ENCODE data around the gene ERGIC1.
A peak's percentile ranks its signal among the peaks of the same experiment; 100 is the strongest.
"Not testable (repeated sequence)": the region's sequence is repeated elsewhere in the genome, so short reads cannot be mapped to it uniquely, and the experiment has no call there.

Gene ERGIC1

DNA sequence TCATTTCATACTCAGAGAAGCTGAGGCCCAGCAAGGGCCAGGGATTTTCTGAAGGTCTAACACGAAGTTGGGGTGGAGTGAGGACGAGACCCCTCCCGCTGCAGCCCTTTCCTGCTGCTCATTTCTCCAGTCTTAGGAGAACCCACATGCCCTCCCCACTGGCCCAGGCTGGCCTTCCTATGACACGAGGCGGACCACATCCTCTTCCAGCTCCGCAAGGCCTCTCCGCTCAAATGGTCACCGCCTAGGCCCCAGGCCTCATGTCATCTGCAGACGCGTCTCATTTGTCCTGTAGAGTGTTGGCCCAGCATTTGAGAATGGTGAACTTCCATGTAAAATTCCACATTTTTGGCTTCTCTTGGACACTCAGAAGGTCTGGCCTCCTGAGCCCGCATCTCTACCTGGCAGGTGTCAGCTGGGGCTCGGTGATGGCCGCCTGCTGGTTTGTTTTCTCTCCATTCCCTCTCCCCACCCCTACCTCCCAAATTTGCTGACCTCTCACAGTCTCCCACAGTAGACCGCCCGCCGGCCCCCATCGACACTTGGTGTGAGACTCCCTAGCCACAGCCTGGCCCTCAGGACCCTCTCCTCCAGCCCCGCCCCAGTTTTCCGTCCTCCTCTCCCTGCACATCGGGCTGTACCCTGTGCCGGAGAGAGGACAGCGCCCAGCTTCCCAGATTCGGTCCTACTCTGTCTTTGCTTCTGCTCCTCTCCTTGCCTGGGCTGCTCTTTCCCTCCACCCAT is 51.7 kb downstream of the ERGIC1 start:
- in situ Hi-C loops (cut with HindIII; ENCODE audit: low pct_ligation_motif_present, low pct_unique_long_range_greater_than_20kb, low sequenced_read_pairs): no loop called here
- DNase-seq: no peak

DNA sequence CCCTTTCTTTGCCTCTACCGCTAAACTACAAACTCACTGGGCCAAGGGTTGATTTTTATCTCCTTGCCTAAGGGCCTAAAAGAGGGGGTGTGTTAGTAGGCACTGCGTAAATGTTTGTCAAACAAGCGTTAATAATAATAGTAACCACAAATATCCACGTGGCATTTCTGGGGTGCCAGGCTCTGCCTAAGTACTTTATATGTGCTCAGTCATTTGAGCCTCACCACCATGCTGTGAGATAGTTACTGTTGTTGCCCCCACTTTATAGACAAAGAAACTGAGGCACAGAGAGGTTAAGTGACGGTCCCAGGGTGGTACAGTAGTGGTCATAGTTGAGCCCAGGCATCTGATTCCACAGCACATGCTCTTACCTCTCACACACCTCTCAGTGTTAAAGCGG is 52.4 kb downstream of the ERGIC1 start:
- DNase-seq: no peak
- in situ Hi-C loops (cut with HindIII; ENCODE audit: low pct_ligation_motif_present, low pct_unique_long_range_greater_than_20kb, low sequenced_read_pairs): no loop called here

DNA sequence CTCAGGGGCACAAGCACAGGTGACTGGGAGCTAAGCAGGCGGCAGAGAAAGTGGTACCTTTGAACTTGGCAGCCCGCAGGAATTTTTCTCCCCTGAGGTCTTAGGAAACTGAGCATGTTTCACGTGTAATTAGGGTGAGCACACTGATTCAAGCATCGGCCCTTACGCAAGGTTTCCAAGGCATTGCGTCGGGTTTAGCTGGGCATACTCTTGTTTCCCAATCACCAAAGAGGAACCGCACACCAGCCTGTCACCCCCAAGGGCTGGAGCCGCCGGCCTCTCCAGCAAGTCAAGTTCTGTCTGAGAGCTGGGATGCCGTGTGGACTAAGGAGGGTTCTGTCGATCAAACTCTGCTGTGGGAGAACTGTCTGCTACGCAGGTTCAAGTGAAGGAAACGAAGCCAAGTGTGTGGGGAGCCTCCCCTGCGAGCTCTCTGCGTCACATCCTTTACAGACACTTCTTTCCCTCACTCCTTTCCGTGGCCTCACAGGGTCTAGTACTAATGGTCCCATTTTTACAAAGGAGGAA is 53.0 kb downstream of the ERGIC1 start:
- in situ Hi-C loops (cut with HindIII; ENCODE audit: low pct_ligation_motif_present, low pct_unique_long_range_greater_than_20kb, low sequenced_read_pairs): no loop called here
- DNase-seq: no peak

DNA sequence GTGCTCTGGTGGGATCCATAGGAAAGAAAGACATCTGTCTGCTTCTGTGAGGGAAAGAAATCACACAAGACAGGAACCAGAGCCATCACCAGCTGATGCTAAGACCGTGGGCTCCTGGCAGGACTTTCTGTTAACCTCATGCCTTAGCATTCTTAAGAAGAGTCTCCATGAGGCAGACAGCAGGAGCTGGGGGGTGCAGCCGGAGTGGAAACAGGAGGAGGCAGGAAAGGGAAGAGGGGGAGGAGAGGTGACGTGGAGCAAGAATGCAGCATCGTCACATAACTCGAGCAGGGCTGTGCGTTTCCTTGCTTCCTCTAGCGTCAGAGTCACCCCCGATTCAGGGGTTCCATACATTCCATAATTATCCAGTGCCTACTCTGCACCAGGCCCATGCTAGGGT is 53.6 kb downstream of the ERGIC1 start:
- DNase-seq: no peak
- in situ Hi-C loops (cut with HindIII; ENCODE audit: low pct_ligation_motif_present, low pct_unique_long_range_greater_than_20kb, low sequenced_read_pairs): no loop called here

DNA sequence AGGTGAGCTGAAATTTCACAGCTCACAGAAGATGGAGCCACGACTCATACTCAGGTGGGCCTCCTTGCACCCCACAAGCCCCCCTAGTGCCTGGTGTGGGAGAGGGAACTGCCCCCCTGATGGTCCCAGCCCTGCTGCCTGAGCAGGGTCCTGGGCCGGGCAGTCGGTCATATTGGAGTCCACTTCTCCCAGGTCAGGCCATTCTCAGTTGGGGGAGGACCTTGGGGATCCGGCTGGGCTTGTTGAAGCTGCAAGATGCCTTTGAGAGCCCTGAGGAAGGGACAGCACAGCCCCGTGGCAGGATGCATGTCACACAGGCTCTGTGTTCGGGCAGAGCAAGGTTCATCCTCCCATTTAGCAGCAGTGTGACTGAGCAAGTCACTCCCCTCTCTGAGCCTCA is 56.6 kb downstream of the ERGIC1 start:
- DNase-seq: no peak
- in situ Hi-C loops (cut with HindIII; ENCODE audit: low pct_ligation_motif_present, low pct_unique_long_range_greater_than_20kb, low sequenced_read_pairs): no loop called here

DNA sequence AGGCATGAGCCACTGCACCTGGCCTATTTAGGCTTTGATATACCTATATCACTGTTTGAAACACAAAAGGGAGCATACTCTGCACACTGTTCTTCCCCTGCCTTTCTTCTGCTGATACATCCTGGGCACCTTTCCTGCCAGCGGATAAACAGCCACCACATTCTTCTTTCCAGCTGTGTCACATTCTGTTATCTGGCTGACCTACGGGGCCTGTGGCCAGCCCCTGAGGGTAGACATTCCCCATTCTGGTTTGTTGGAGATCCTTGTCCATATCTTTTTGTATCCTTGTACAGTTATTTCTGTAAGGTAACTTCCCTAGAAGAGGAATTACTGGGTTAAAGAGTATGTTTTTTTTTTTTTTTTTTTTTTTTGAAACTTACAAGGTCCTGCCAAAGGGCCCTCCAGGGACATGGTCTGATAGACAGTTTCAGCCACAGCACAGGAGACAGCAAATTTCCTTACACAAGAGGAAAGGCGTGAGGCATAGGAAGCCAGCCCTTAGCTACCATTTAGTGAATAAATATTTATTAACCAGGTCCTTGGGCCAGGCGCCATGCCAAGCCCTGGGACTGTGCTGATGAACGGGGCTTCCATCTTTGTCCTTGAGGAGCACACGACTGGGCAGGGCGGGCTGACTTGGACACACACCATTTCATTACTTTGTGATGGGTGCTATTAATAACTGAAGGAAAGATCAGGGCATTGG is 57.8 kb downstream of the ERGIC1 start:
- in situ Hi-C loops (cut with HindIII; ENCODE audit: low pct_ligation_motif_present, low pct_unique_long_range_greater_than_20kb, low sequenced_read_pairs): no loop called here

DNA sequence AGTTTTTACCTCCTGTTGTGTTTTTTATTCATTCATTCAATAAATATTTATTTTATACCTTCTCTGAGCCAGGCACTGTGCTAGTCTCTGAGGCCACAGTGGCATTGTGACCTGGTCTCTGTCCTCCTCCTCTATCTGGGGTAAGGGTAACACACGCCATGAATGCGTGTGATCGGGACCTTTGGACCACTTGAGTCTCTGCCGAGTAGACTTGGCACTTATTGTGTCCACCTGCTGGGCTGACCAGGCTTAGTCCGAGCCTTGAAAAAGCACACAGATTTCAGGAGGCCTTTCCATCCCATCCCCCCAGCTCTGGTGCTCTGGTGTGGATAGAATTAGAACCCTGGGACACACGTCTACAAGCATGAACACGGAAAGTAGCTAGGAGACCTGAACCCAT is 58.7 kb downstream of the ERGIC1 start:
- no peak for DNase-seq
- in situ Hi-C loops (cut with HindIII; ENCODE audit: low pct_ligation_motif_present, low pct_unique_long_range_greater_than_20kb, low sequenced_read_pairs): no loop called here

More for the DNA sequence above, 57.8 kb downstream of the ERGIC1 start:
- no peak for DNase-seq

DNA sequence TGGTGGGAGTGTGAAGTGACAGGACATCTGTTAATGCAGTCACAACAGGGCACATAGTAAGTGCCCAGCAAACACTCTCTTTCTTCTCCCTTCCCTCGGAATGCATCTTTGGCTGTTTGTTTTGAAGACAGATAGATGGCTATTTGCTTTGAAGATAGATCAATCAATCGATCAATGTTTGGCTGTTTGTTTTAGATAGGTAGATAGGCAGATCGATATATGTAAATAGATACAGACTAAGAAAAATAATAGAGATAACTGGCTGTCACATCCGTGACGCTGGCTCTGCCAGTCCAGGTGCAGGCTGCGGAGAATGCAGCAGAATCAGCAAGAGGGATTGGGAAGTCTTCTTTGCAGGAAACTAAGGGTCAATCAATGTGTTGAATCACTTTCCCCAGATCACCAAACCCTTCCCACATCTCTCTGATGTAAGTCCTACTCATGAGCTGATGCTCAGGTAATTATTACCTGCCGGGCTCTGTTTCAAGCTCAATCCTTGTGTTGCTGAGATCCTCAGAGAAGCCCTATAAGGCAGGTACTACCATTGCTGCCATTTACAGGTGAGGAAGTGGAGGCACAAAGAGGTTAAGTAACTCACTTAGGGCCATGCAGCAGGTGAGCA is 60.8 kb downstream of the ERGIC1 start:
- DNase-seq: no peak
- in situ Hi-C loops (cut with HindIII; ENCODE audit: low pct_ligation_motif_present, low pct_unique_long_range_greater_than_20kb, low sequenced_read_pairs): no loop called here

DNA sequence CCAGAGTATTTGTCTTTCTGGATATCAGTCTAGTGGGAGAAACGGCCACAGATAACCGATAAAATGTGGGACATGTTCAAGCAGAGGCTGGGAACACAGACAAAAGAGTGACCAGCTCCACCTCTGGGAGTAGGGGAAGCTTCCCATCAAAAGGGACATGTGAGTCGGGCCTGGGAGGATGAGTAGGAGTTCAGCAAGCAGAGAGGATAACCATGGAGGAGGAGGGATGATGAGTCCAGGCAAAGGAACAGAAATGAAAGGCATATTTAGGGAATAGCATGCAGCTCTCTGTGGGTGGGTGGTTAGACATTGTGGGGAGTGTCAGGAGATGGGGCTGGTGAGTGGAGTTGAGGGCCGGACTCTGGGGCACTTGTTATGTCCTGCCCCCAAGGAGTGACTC is 61.5 kb downstream of the ERGIC1 start:
- in situ Hi-C loops (cut with HindIII; ENCODE audit: low pct_ligation_motif_present, low pct_unique_long_range_greater_than_20kb, low sequenced_read_pairs): no loop called here
- no peak for DNase-seq

DNA sequence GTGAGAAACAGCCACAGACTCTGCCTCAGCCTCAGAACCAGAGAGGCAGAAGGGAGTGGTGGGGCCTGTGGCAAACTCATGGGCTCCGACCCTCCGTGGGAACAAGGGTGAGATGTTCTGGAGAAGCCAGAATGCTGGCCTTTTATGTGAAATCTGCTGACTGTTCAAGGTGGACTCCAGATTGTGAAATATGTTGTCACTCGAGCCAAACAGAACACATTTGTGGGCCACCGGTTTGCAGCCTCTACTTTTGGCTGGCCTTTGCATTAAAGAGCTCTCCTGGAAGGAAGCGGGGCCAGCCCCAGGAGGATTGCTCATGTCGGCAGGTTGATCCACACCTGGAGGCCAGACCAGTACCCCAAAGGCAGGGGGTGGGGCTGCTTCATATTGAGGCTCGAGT is 62.4 kb downstream of the ERGIC1 start:
- DNase-seq: no peak
- in situ Hi-C loops (cut with HindIII; ENCODE audit: low pct_ligation_motif_present, low pct_unique_long_range_greater_than_20kb, low sequenced_read_pairs): no loop called here

DNA sequence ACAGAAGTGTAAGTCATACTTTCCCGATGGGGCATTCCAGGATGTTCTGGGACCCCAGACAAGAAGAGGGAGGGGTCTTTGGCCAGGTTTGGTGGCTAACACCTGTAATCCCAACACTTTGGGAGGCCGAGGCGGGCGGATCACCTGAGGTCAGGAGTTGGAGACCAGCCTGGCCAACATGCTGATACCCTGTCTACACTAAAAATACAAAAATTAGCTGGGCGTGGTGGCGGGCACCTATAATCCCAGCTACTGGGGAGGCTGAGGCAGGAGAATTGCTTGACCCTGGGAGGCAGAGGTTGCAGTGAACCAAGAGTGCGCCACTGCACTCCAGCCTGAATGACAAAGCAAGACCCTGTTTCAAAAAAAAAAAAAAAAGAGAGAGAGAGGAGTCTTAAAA is 63.0 kb downstream of the ERGIC1 start:
- DNase-seq; in situ Hi-C loops (cut with HindIII; ENCODE audit: low pct_ligation_motif_present, low pct_unique_long_range_greater_than_20kb, low sequenced_read_pairs): not testable (repeated sequence)

DNA sequence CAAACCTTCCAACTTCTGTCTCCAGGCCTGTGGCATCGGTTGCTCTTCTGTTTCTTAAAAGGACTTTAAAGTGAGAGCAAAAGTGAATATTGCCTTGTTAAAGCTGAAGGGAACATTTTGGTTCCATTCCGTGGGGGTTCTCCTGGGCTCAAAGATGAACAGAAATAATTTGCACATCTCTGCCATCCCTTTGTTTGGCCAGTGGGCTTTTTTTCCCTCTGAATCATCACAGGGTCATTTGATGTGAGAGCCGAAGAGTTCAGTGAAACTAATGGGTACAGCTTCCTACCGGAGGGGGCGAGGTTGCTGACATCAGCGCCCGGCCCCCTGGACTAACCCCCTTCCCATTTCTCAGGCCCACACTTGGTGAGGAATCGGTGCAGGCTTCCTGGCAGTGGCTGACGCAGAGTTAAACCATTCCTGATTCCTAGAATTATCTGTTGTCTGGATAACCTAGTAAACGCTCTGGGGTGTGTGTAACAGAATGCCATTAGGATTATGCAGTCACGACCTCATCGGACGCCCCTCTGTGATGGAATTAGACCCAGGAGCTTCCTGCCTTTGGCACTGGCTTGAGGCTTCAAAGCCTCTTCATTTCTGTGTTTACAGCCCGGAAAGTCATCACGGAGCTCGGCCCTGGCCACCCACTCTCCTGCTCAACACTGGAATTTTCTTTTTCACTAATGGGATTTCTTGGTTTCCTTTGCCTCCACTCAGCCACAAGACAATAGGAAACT is 63.6 kb downstream of the ERGIC1 start:
- in situ Hi-C loops (cut with HindIII; ENCODE audit: low pct_ligation_motif_present, low pct_unique_long_range_greater_than_20kb, low sequenced_read_pairs): no loop called here
- DNase-seq: peak; percentile 88

DNA sequence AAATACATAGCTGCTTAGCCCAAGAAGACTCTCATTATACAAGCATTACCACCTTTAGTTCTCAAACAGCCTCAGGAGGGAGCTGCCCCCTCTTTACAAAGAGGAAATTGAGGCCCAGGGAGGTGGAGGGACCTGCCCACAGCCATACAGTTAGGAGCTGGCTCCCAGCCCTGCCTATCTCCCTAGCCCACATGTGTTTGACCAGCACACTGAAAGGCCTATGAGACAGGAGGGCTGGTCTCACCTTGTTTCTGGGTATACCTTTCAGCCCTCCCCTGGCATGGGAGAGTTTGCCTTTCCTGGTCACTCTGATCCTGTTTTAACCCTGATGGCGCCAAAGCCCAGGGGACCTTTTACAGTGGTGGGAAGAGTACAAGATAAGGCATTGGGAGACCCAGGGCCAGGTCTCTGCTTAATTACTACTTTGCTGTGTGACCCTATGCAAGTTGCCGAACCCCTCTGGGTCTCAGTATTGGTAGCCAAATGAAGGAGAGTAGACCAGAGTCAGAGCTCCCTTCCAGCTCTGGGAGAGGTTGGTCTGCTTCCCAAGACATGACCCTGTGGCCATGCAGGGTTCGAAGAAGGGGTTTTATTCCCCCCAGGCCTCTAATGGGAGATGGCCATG is 64.3 kb downstream of the ERGIC1 start:
- peak; percentile 39 for DNase-seq
- in situ Hi-C loops (cut with HindIII; ENCODE audit: low pct_ligation_motif_present, low pct_unique_long_range_greater_than_20kb, low sequenced_read_pairs): no loop called here

DNA sequence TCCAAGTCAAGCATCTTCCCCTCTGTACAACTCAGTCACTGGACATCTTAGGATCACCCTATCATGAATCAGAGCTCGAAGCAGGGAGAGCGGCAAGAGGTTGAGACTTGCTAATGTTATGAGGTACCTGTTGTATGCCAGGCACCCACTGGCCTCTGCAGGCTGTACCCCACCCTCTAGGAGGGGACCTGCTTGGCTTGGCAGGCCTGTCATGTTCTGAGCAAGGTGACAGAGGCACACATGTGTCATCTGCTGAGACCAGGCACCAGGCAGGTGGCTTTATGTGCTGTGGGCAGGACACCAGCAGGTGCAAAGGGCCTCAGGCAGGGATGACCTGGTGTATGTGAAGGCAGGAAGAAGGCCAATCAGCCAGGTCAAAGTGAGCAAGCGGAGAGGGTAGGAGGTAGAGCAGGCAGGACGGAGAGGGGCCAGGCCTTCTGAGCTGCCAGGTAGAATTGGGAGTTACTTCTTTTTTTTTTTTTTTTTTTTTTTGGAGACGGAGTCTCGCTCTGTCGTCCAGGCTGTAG is 64.9 kb downstream of the ERGIC1 start:
- in situ Hi-C loops (cut with HindIII; ENCODE audit: low pct_ligation_motif_present, low pct_unique_long_range_greater_than_20kb, low sequenced_read_pairs): no loop called here
- DNase-seq: no peak

DNA sequence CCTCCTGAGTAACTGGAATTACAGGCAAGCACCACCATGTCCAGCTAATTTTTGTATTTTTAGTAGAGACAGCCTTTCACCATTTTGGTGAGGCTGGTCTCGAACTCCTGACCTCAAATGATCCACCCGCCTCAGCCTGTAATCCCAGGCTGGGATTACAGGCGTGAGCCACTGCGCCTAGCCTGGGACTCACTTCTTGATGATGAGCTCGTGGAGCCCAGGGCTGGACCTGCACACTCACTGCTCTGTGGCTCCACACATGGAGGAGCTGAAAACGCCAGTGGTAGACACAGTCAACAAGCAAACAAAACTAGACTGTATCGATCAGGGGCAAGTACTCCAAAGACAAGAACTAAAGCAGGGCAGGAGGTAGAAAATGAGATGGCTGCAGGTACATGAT is 65.4 kb downstream of the ERGIC1 start:
- no peak for DNase-seq
- in situ Hi-C loops (cut with HindIII; ENCODE audit: low pct_ligation_motif_present, low pct_unique_long_range_greater_than_20kb, low sequenced_read_pairs): no loop called here

DNA sequence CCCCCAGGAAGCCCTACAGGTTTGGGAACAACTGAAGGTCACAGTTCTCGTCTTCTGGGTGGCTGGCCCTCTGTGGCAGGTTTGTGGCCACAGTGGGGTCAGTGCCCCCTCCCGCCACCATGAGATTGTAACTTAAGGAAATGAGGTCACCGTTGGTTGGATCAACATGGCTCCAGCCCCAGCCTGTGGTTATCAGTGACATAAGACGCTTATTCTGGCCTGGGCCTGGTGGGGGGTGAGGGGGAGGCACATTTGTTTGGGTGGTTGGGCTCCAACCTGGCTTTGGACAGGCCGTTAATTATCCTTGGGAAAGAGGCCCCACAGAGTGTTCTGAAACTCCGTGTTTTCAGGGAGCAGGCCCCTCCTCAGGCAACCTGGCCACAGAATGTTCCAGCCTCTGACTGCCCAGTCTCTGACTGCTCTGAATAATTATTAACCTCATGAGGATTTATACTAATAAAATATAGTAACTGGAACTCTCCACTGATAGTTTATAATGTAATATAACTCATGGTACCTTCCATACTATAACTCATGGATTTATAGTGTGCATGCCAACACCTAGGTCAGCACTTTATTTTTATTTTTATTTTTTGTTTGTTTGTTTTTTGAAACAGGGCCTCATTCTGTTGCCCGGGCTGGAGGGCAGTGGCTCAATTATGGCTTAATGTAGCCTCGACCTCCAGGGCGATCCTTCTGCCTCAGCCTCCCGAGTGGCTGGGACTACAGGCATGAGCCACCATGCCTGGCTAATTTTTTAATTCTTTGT is 67.1 kb downstream of the ERGIC1 start:
- in situ Hi-C loops (cut with HindIII; ENCODE audit: low pct_ligation_motif_present, low pct_unique_long_range_greater_than_20kb, low sequenced_read_pairs): no loop called here
- DNase-seq: peak; percentile 90

DNA sequence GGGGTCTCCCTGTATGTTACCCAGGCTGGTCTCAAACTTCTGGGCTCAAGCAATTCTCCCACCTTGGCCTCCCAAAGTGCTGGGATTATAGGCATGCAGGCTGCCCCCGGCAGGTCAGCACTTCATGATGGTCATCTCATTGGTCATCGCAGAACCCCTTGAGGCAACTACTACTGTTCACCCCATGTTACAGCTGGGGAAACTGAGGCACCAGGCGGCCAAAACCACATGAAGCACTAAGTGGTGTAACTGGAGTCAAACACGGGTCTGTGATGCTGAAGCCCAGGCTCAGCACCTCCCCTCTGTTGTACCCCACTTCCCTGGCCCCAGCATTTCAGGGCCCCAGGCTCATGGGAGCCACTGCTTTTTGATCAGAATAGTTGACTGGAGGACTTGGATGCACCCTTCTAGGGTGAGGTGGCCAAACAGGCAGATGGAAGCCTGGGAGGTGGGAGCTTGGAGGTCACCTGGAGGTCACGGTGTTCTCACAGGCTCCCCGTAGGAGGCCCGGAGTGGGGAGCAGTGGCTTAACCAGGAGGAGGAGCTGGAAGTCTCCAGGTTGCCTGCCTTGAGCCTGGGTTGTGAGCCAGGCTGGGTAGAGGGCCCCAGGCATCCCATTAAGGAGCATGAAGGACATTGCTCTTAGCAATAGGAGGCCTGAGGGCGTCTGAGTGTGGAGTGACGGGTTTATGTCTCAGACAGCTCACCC is 67.9 kb downstream of the ERGIC1 start:
- in situ Hi-C loops (cut with HindIII; ENCODE audit: low pct_ligation_motif_present, low pct_unique_long_range_greater_than_20kb, low sequenced_read_pairs): no loop called here
- peak; percentile 36 for DNase-seq

Data from ACHN (cell line).